Astrocyte (in vitro differentiated cells and primary cell): Measurements from ENCODE around the gene MAN1A1. TPM values are rescaled to one million over a fixed set of nuclear protein-coding genes. Genes with fewer than 3 reads are reported as not detected.

ENCODE experiments used
- DNase-seq: peaks from one replicate; pipeline ENCODE4 v3.0.0-alpha.2; 2010; ENCODE audit warnings: low read depth
- FAIRE-seq: peaks from 2 replicates; lab custom pipeline; 2011; peaks lifted over from hg19 to GRCh38; lab: Jason Lieb, UNC
- H2AFZ ChIP-seq: 2 replicates; pipeline ENCODE4 v1.6.0; 2012; ENCODE audit warnings: low read depth, low read length, inconsistent platforms
- H3K27ac ChIP-seq: 2 replicates; pipeline ENCODE4 v1.5.1; 2011; ENCODE audit warnings: low read depth, low read length, inconsistent platforms
- H3K27me3 ChIP-seq: 2 replicates; pipeline ENCODE4 v1.6.0; 2011; ENCODE audit warnings: low read length, inconsistent platforms; ENCODE audit not compliant: insufficient read depth
- H3K36me3 ChIP-seq: 2 replicates; pipeline ENCODE4 v1.5.1; 2011; ENCODE audit warnings: low read length, inconsistent platforms; ENCODE audit not compliant: insufficient read depth
- H3K4me1 ChIP-seq: 2 replicates; pipeline ENCODE4 v1.5.1; 2011; ENCODE audit warnings: low read length, inconsistent platforms; ENCODE audit not compliant: insufficient read depth
- H3K4me2 ChIP-seq: 2 replicates; pipeline ENCODE4 v1.6.0; 2012; ENCODE audit warnings: low read length, inconsistent platforms
- H3K4me3 ChIP-seq: 2 replicates; pipeline ENCODE4 v1.5.1; 2011; ENCODE audit warnings: low read depth, mild to moderate bottlenecking, low read length, inconsistent platforms; ENCODE audit not compliant: insufficient read depth
- H3K79me2 ChIP-seq: 2 replicates; pipeline ENCODE4 v1.6.0; 2012; ENCODE audit warnings: mild to moderate bottlenecking, low read length, inconsistent platforms; ENCODE audit not compliant: insufficient read depth
- H3K9ac ChIP-seq: 2 replicates; pipeline ENCODE4 v1.6.0; 2012; ENCODE audit warnings: mild to moderate bottlenecking, low read length, inconsistent platforms
- H3K9me3 ChIP-seq: 2 replicates; pipeline ENCODE4 v1.5.1; 2012; ENCODE audit warnings: low read depth, mild to moderate bottlenecking, low read length, inconsistent platforms; ENCODE audit not compliant: insufficient read depth
- H4K20me1 ChIP-seq: 2 replicates; pipeline ENCODE4 v1.6.0; 2012; ENCODE audit warnings: low read length, inconsistent platforms; ENCODE audit not compliant: insufficient read depth
- H3K27ac Mint-ChIP-seq: one replicate; pipeline ENCODE4 v1.8.0; 2021; ENCODE audit warnings: mild to moderate bottlenecking, mixed read lengths; ENCODE audit not compliant: unreplicated experiment
- H3K27me3 Mint-ChIP-seq: one replicate; pipeline ENCODE4 v1.8.0; 2021; ENCODE audit warnings: low read depth, mixed read lengths; ENCODE audit not compliant: unreplicated experiment
- H3K36me3 Mint-ChIP-seq: one replicate; pipeline ENCODE4 v1.8.0; 2021; ENCODE audit warnings: low read depth, mixed read lengths; ENCODE audit not compliant: unreplicated experiment
- H3K4me1 Mint-ChIP-seq: one replicate; pipeline ENCODE4 v1.8.0; 2021; ENCODE audit warnings: low read depth, mixed read lengths; ENCODE audit not compliant: unreplicated experiment
- H3K4me3 Mint-ChIP-seq: one replicate; pipeline ENCODE4 v1.8.0; 2021; ENCODE audit warnings: mild to moderate bottlenecking, moderate library complexity, mixed read lengths; ENCODE audit not compliant: unreplicated experiment
- H3K9me3 Mint-ChIP-seq: one replicate; pipeline ENCODE4 v1.8.0; 2021; ENCODE audit warnings: mild to moderate bottlenecking, mixed read lengths; ENCODE audit not compliant: unreplicated experiment
- CTCF ChIP-seq: IDR thresholded peaks from 2 replicates; pipeline ENCODE4 v1.5.1; 2011; ENCODE audit warnings: low read depth, mild to moderate bottlenecking, inconsistent platforms, low read length, moderate library complexity; ENCODE audit not compliant: insufficient read depth
- EZH2 ChIP-seq: IDR thresholded peaks from 2 replicates; pipeline ENCODE4 v1.6.1; 2012; ENCODE audit warnings: mild to moderate bottlenecking, low read length, inconsistent platforms; ENCODE audit not compliant: insufficient read depth
- total RNA-seq: library from RNA; stranded (reverse); gene quantifications from 2 replicates; pipeline ENCODE4 v1.2.1, GENCODE V29; 2021

MAN1A1 gene
- total RNA-seq, 1 donor from 2014 or later, result 11.7 TPM

GRCh38 chr6:119347466-119348095, 2.0 kb downstream of the MAN1A1 start:
- Mint-ChIP-seq H3K9me3 (no peaks in the 10 kb centered on the region), H3K4me3 (peak overlapping the region; percentile 83), H3K4me1 (no peaks in the 10 kb centered on the region), H3K27ac (no peak overlapping the region), H3K27me3 (no peaks in the 10 kb centered on the region), H3K36me3 (no peaks in the 10 kb centered on the region)
- Histone ChIP-seq H3K4me1 (peaks cover 11% of the 10 kb centered on the region), H3K4me2 (peak overlapping the region; percentile 89), H3K36me3 (no peaks in the 10 kb centered on the region), H3K9me3 (no peaks in the 10 kb centered on the region), H4K20me1 (peaks cover 8% of the 10 kb centered on the region), H3K27me3 (no peaks in the 10 kb centered on the region), H3K27ac (no peak overlapping the region), H3K4me3 (peak overlapping the region; percentile 80), H3K79me2 (peaks cover 8% of the 10 kb centered on the region), H2AFZ (peak overlapping the region; percentile 93), H3K9ac (peak overlapping the region; percentile 90)
- FAIRE-seq (no peak), DNase-seq (no peak)
- no peak for TF ChIP-seq EZH2
- no peak for TF ChIP-seq CTCF

DNA sequence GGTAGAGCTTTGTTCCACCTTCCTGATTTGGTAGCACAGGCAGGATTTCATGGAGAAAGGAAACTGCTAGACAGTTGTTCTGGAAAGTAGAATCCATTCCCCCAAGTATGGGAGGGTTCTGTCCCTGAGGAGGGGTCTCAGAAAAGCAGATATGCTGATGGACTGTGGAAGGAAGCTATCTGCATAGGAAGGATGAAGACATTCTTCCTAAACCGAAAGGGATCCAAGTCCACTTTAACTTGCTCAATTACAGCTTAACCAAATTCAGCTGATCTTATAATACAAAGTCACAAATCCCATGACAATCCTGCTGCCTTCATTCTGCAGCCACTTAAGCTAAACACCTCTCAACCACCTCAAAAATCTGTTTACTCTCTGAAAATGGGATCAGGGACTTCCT, 2.6 kb downstream of the MAN1A1 start:
- no peak for FAIRE-seq
- Histone ChIP-seq H3K4me1 (peaks cover 11% of the 10 kb centered on the region), H3K9ac (no peak overlapping the region), H3K4me3 (no peak overlapping the region), H3K27ac (no peak overlapping the region), H3K36me3 (no peaks in the 10 kb centered on the region), H3K4me2 (peak overlapping the region; percentile 89), H4K20me1 (peaks cover 8% of the 10 kb centered on the region), H3K27me3 (no peaks in the 10 kb centered on the region), H2AFZ (no peak overlapping the region), H3K79me2 (peaks cover 8% of the 10 kb centered on the region), H3K9me3 (no peaks in the 10 kb centered on the region)
- DNase-seq, result no peak
- H3K27ac Mint-ChIP-seq, result no peak overlapping the region
- H3K27me3 Mint-ChIP-seq, result no peaks in the 10 kb centered on the region
- H3K4me3 Mint-ChIP-seq, result no peak overlapping the region
- H3K36me3 Mint-ChIP-seq, result no peaks in the 10 kb centered on the region
- H3K4me1 Mint-ChIP-seq, result no peaks in the 10 kb centered on the region
- TF ChIP-seq EZH2, result no peak
- no peak for TF ChIP-seq CTCF
- no peaks in the 10 kb centered on the region for H3K9me3 Mint-ChIP-seq

DNA sequence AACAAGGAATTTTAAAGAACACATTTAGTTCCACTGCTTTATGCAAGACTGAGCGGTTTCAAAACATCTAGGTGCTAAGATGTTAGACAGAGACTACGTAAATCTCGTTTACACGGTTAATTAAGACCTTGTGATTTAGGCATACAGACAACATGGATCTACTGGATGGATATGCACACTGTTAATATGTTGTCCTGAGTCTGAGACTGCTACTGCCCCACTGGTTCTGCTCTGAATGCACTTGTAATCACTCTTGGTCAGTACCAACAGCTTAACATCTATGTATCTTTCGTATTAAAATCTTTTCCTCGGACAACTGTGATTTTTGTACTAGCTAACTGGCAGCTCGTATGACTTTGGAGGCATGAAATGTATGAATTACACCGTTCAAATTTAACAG, 3.1 kb downstream of the MAN1A1 start:
- Histone ChIP-seq H2AFZ (no peak overlapping the region), H3K4me1 (peaks cover 11% of the 10 kb centered on the region), H3K36me3 (no peaks in the 10 kb centered on the region), H3K79me2 (peaks cover 8% of the 10 kb centered on the region), H3K9me3 (no peaks in the 10 kb centered on the region), H3K4me2 (peak overlapping the region; percentile 89), H3K9ac (no peak overlapping the region), H3K27ac (no peak overlapping the region), H4K20me1 (peaks cover 8% of the 10 kb centered on the region), H3K27me3 (no peaks in the 10 kb centered on the region), H3K4me3 (no peak overlapping the region)
- Mint-ChIP-seq H3K27ac (no peak overlapping the region), H3K4me3 (no peak overlapping the region), H3K4me1 (no peaks in the 10 kb centered on the region), H3K27me3 (no peaks in the 10 kb centered on the region), H3K9me3 (no peaks in the 10 kb centered on the region), H3K36me3 (no peaks in the 10 kb centered on the region)
- DNase-seq, result no peak
- TF ChIP-seq CTCF, result no peak
- TF ChIP-seq EZH2, result no peak
- no peak for FAIRE-seq
